Esophagus muscularis mucosa (tissue), 4 donors: ENCODE measurements around the gene BTBD9.

Source experiments
- EP300 ChIP-seq: sonication (generic); formaldehyde crosslinking; IDR thresholded peaks from one replicate; pipeline ENCODE4 v1.6.1; 2017; ENCODE audit warnings: antibody characterized with exemption
- POLR2A ChIP-seq: fragments of 450-650 bp; IDR thresholded peaks from one replicate; pipeline ENCODE4 v1.6.1; 2017; ENCODE audit warnings: antibody characterized with exemption, moderate library complexity, mild to moderate bottlenecking, low read depth
- POLR2AphosphoS5 ChIP-seq, 2 donors: sonication (generic); formaldehyde crosslinking; IDR thresholded peaks; one replicate each; pipeline ENCODE4 v1.6.1; 2017; ENCODE audit warnings: antibody characterized with exemption in 2 of 2
- TF ChIP-seq, protein P1 (sequence below), 3 experiments: fragments of 200-600 bp in 2 of 3; fragments of 450-650 bp in 1 of 3; sonication (generic) in 2 of 3; IDR thresholded peaks; one replicate each; pipeline ENCODE4 v1.5.1; 2017 to 2019; ENCODE audit warnings: antibody characterized with exemption in 3 of 3, mild to moderate bottlenecking in 2 of 3, moderate library complexity in 1 of 3

DNA sequence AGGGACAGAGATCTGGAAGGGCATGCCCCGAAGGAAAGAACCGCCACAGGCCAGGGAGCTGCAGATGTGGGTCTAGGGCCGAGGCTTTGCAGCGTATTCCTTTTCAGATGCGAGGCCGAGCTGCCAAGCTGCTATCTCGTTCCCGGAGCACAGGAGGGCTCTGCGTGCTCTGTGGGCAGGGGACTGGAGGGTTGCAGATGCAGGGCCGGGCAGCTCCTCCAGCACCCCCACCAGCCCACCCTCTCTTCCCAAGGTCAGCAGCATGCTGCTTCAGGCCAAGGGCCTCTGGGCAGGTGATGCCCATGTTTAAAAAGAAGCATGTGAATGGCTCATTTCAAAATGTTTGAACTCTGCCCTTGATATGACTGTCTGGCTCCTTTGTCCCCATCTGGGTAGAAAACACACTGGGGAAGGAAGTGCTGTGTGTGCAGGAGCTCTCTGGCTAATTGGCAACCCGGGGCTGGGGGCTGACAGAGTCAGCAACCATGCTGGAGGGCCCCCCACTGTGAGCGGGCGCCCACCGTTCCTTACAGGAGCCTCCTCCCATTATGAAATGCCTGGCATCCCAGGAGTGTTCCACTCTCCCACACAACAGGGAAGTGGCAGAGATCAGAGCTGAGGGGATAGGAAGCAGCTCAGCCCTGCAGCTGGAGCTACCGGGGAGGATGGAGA is 466.9 kb downstream of the BTBD9 start:
- TF ChIP-seq, protein P1, sequence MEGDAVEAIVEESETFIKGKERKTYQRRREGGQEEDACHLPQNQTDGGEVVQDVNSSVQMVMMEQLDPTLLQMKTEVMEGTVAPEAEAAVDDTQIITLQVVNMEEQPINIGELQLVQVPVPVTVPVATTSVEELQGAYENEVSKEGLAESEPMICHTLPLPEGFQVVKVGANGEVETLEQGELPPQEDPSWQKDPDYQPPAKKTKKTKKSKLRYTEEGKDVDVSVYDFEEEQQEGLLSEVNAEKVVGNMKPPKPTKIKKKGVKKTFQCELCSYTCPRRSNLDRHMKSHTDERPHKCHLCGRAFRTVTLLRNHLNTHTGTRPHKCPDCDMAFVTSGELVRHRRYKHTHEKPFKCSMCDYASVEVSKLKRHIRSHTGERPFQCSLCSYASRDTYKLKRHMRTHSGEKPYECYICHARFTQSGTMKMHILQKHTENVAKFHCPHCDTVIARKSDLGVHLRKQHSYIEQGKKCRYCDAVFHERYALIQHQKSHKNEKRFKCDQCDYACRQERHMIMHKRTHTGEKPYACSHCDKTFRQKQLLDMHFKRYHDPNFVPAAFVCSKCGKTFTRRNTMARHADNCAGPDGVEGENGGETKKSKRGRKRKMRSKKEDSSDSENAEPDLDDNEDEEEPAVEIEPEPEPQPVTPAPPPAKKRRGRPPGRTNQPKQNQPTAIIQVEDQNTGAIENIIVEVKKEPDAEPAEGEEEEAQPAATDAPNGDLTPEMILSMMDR (IDR thresholded peaks at IDR 0.05): no peak
- TF ChIP-seq POLR2A: no peak
- no peak for TF ChIP-seq EP300
- TF ChIP-seq POLR2AphosphoS5 (IDR thresholded peaks at IDR 0.05): no peak
